Measurements from ENCODE around the gene CD226. TPM values are rescaled to one million over a fixed set of nuclear protein-coding genes. Genes with fewer than 3 reads are reported as not detected.

The CD226 gene
- total RNA-seq, 3 donors from 2014 or later = 1.8 to 4.9 (median 2.1) TPM

GRCh38 chr18:69895066-69896047 is 52.3 kb downstream of the CD226 start:
- no peaks in the 10 kb centered on the region for H3K4me1 ChIP-seq
- H3K27me3 ChIP-seq = no peaks in the 10 kb centered on the region
- no peaks in the 10 kb centered on the region for H3K36me3 ChIP-seq
- H3K9me3 ChIP-seq = peaks cover 0 to 5% of the 10 kb centered on the region in 2 donors
- H3K4me3 ChIP-seq = no peak overlapping the region
- DNase-seq (ENCODE audit: low spot score in 2 of 2) = no peak
- intact Hi-C loops (cut with DNase I; ENCODE audit: low total_unique reads) = no loop called here
- no peak for TF ChIP-seq CTCF (IDR thresholded peaks at IDR 0.05)
- TF ChIP-seq POLR2A (IDR thresholded peaks at IDR 0.05) = no peak
- TF ChIP-seq POLR2AphosphoS5 (IDR thresholded peaks at IDR 0.05) = no peak
- no peak overlapping the region for H3K27ac ChIP-seq

- H3K4me1 ChIP-seq = no peaks in the 10 kb centered on the region
- TF ChIP-seq CTCF (IDR thresholded peaks at IDR 0.05) (no peak), POLR2AphosphoS5 (IDR thresholded peaks at IDR 0.05) (no peak), POLR2A (IDR thresholded peaks at IDR 0.05) (no peak)
- no peak overlapping the region for H3K27ac ChIP-seq
- no peaks in the 10 kb centered on the region for H3K36me3 ChIP-seq
- no peak for DNase-seq (ENCODE audit: low spot score in 2 of 2)
- H3K4me3 ChIP-seq = no peak overlapping the region
- intact Hi-C loops (cut with DNase I; ENCODE audit: low total_unique reads) = no loop called here
- H3K27me3 ChIP-seq = no peaks in the 10 kb centered on the region
- peaks cover 0 to 5% of the 10 kb centered on the region in 2 donors for H3K9me3 ChIP-seq
Measured at GRCh38 chr18:69894467-69894866, 53.2 kb downstream of the CD226 start.

GRCh38 chr18:69890558-69890957 is 57.1 kb downstream of the CD226 start:
- peaks cover 0 to 5% of the 10 kb centered on the region in 2 donors for H3K9me3 ChIP-seq
- TF ChIP-seq POLR2AphosphoS5 (IDR thresholded peaks at IDR 0.05) = no peak
- no peak for TF ChIP-seq POLR2A (IDR thresholded peaks at IDR 0.05)
- no peak for TF ChIP-seq CTCF (IDR thresholded peaks at IDR 0.05)
- intact Hi-C loops (cut with DNase I; ENCODE audit: low total_unique reads) = no loop called here
- no peaks in the 10 kb centered on the region for H3K36me3 ChIP-seq
- H3K27ac ChIP-seq = no peak overlapping the region
- no peaks in the 10 kb centered on the region for H3K27me3 ChIP-seq
- H3K4me1 ChIP-seq = no peaks in the 10 kb centered on the region
- H3K4me3 ChIP-seq = no peak overlapping the region
- no peak for DNase-seq (ENCODE audit: low spot score in 2 of 2)

GRCh38 chr18:69889009-69889408 is 58.7 kb downstream of the CD226 start:
- H3K36me3 ChIP-seq = no peaks in the 10 kb centered on the region
- H3K4me1 ChIP-seq = no peaks in the 10 kb centered on the region
- H3K4me3 ChIP-seq = no peak overlapping the region
- H3K27ac ChIP-seq = no peak overlapping the region
- peaks cover 0 to 5% of the 10 kb centered on the region in 2 donors for H3K9me3 ChIP-seq
- intact Hi-C loops (cut with DNase I; ENCODE audit: low total_unique reads) = no loop called here
- DNase-seq (ENCODE audit: low spot score in 2 of 2) = no peak
- no peak for TF ChIP-seq CTCF (IDR thresholded peaks at IDR 0.05)
- no peak for TF ChIP-seq POLR2A (IDR thresholded peaks at IDR 0.05)
- TF ChIP-seq POLR2AphosphoS5 (IDR thresholded peaks at IDR 0.05) = no peak
- no peaks in the 10 kb centered on the region for H3K27me3 ChIP-seq

GRCh38 chr18:69887256-69887655 is 60.4 kb downstream of the CD226 start:
- intact Hi-C loops (cut with DNase I; ENCODE audit: low total_unique reads) = no loop called here
- H3K9me3 ChIP-seq = peaks cover 0 to 5% of the 10 kb centered on the region in 2 donors
- H3K4me1 ChIP-seq = no peaks in the 10 kb centered on the region
- no peak overlapping the region for H3K4me3 ChIP-seq
- DNase-seq (ENCODE audit: low spot score in 2 of 2) = no peak
- H3K27me3 ChIP-seq = no peaks in the 10 kb centered on the region
- H3K36me3 ChIP-seq = no peaks in the 10 kb centered on the region
- no peak overlapping the region for H3K27ac ChIP-seq
- TF ChIP-seq POLR2AphosphoS5 (IDR thresholded peaks at IDR 0.05) = no peak
- TF ChIP-seq CTCF (IDR thresholded peaks at IDR 0.05) = no peak
- no peak for TF ChIP-seq POLR2A (IDR thresholded peaks at IDR 0.05)
